Esophagus muscularis mucosa (tissue), 4 donors: ENCODE measurements around the gene PLA2G6.

ENCODE experiments used
- CTCF ChIP-seq, 3 experiments: fragments of 200-600 bp in 2 of 3; fragments of 450-650 bp in 1 of 3; sonication (generic) in 2 of 3; IDR thresholded peaks; one replicate each; pipeline ENCODE4 v1.5.1; 2017 to 2019; ENCODE audit warnings: antibody characterized with exemption in 3 of 3, mild to moderate bottlenecking in 2 of 3, moderate library complexity in 1 of 3
- EP300 ChIP-seq: sonication (generic); formaldehyde crosslinking; IDR thresholded peaks from one replicate; pipeline ENCODE4 v1.6.1; 2017; ENCODE audit warnings: antibody characterized with exemption
- POLR2A ChIP-seq: fragments of 450-650 bp; IDR thresholded peaks from one replicate; pipeline ENCODE4 v1.6.1; 2017; ENCODE audit warnings: antibody characterized with exemption, moderate library complexity, mild to moderate bottlenecking, low read depth
- POLR2AphosphoS5 ChIP-seq, 2 donors: sonication (generic); formaldehyde crosslinking; IDR thresholded peaks; one replicate each; pipeline ENCODE4 v1.6.1; 2017; ENCODE audit warnings: antibody characterized with exemption in 2 of 2

GRCh38 chr22:38111925-38112355, 69.7 kb downstream of the PLA2G6 start:
- TF ChIP-seq POLR2AphosphoS5 (IDR thresholded peaks at IDR 0.05) (no peak), CTCF (IDR thresholded peaks at IDR 0.05) (no peak), POLR2A (no peak), EP300 (no peak)
